Measurements from ENCODE around the gene CAST.

DNA sequence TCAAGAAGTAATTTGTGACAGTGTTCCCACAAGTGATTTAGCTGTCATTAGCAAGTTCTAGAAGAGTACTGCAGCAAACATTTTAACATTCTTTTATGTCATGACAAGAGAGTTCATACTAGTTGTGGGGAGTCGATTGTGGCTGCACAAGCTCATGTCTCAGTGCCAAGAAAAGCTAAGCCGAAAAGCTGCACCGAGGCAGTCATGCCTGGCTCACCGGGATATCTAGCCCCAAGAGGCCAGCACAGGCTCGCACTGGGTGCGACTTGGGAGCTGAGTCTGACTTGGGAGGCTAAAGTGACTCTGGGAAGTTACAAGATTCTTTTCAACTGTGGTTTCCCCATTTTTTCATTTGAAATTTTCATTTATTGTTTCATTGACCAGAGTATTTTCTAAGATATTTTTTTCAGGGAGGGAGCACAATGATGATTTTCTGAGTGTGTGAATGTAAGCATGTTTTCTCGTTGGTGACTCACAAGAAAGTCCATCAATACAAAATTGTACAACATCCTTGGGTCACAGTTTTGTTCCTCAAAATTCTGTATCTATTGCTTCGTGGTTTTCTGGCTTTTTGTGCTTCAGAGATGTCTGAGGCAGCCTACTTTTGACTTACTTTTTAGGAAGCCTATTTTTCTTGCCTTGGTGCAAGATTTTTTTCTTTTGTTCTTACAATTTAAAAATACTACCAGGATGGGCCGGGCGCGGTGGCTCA lies 18.7 kb downstream of the CAST start:
- TF ChIP-seq, protein P1, sequence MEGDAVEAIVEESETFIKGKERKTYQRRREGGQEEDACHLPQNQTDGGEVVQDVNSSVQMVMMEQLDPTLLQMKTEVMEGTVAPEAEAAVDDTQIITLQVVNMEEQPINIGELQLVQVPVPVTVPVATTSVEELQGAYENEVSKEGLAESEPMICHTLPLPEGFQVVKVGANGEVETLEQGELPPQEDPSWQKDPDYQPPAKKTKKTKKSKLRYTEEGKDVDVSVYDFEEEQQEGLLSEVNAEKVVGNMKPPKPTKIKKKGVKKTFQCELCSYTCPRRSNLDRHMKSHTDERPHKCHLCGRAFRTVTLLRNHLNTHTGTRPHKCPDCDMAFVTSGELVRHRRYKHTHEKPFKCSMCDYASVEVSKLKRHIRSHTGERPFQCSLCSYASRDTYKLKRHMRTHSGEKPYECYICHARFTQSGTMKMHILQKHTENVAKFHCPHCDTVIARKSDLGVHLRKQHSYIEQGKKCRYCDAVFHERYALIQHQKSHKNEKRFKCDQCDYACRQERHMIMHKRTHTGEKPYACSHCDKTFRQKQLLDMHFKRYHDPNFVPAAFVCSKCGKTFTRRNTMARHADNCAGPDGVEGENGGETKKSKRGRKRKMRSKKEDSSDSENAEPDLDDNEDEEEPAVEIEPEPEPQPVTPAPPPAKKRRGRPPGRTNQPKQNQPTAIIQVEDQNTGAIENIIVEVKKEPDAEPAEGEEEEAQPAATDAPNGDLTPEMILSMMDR (IDR thresholded peaks at IDR 0.05): no peak
- no peak for TF ChIP-seq POLR2A (IDR thresholded peaks at IDR 0.05)
